OCI-LY1 (cell line): Measurements from ENCODE around the gene DDX10.

Experiments
- H2AFZ ChIP-seq: fragments of 200-600 bp; sonication (generic), shearing (Covaris generic); 2 replicates; pipeline ENCODE4 v1.6.0; 2014; ENCODE audit warnings: antibody characterized with exemption, mild to moderate bottlenecking, low read length
- H3F3A ChIP-seq: fragments of 200-600 bp; sonication (generic), shearing (Covaris generic); 2 replicates; pipeline ENCODE4 v1.6.0; 2014; ENCODE audit warnings: mild to moderate bottlenecking, antibody characterized with exemption, low read length, moderate library complexity; ENCODE audit not compliant: insufficient read depth
- H3K27ac ChIP-seq: fragments of 200-600 bp; sonication (generic); 2 replicates; pipeline ENCODE4 v1.5.1; 2014; ENCODE audit warnings: low read length, mixed run types, mild to moderate bottlenecking, low read depth; ENCODE audit not compliant: poor library complexity, severe bottlenecking
- H3K27me3 ChIP-seq: fragments of 200-600 bp; sonication (generic); 2 replicates; pipeline ENCODE4 v1.6.0; 2014; ENCODE audit warnings: antibody characterized with exemption, mild to moderate bottlenecking, low read length, moderate library complexity; ENCODE audit not compliant: insufficient read depth
- H3K36me3 ChIP-seq: fragments of 200-600 bp; sonication (generic); 2 replicates; pipeline ENCODE4 v1.6.1; 2014; ENCODE audit warnings: mild to moderate bottlenecking, antibody characterized with exemption, low read length, moderate library complexity, mixed read lengths; ENCODE audit not compliant: insufficient read depth
- H3K4me1 ChIP-seq: fragments of 200-600 bp; sonication (generic); 2 replicates; pipeline ENCODE4 v1.5.1; 2014; ENCODE audit warnings: mild to moderate bottlenecking, low read length, moderate library complexity; ENCODE audit not compliant: insufficient read depth, severe bottlenecking
- H3K4me2 ChIP-seq: fragments of 200-600 bp; sonication (generic), shearing (Covaris generic); 2 replicates; pipeline ENCODE4 v1.6.1; 2014; ENCODE audit warnings: low read length
- H3K4me3 ChIP-seq: fragments of 200-600 bp; sonication (generic); 2 replicates; pipeline ENCODE4 v1.5.1; 2014; ENCODE audit warnings: low read length, low read depth, mild to moderate bottlenecking, mixed read lengths; ENCODE audit not compliant: poor library complexity, severe bottlenecking
- H3K79me2 ChIP-seq: fragments of 200-600 bp; shearing (Covaris generic); 2 replicates; pipeline ENCODE4 v1.6.1; 2016; ENCODE audit warnings: mixed run types, low read length, mixed read lengths; ENCODE audit not compliant: insufficient read depth
- H3K9ac ChIP-seq: fragments of 200-600 bp; sonication (generic), shearing (Covaris generic); 2 replicates; pipeline ENCODE4 v1.6.1; 2014; ENCODE audit warnings: mild to moderate bottlenecking, low read length, mixed read lengths
- H3K9me2 ChIP-seq: fragments of 200-600 bp; sonication (generic), shearing (Covaris generic); 2 replicates; pipeline ENCODE4 v1.6.1; 2014; ENCODE audit warnings: low read depth, mild to moderate bottlenecking, low read length, mixed read lengths
- H3K9me3 ChIP-seq: fragments of 200-600 bp; shearing (Covaris generic); 2 replicates; pipeline ENCODE4 v1.6.1; 2014; ENCODE audit warnings: low read length, mixed read lengths
- H4K20me1 ChIP-seq: fragments of 200-600 bp; sonication (generic), shearing (Covaris generic); 2 replicates; pipeline ENCODE4 v1.6.0; 2016; ENCODE audit warnings: mild to moderate bottlenecking, low read length; ENCODE audit not compliant: insufficient read depth
- CTCF ChIP-seq: fragments of 200-600 bp; sonication (generic), shearing (Covaris generic); IDR thresholded peaks from 2 replicates; pipeline ENCODE4 v1.5.1; 2017; ENCODE audit warnings: mild to moderate bottlenecking, antibody characterized with exemption, low read length, moderate library complexity, mixed read lengths
- EZH2 ChIP-seq: fragments of 200-600 bp; sonication (generic), shearing (Covaris generic); IDR thresholded peaks from 2 replicates; pipeline ENCODE4 v1.8.0; 2017; ENCODE audit warnings: borderline replicate concordance, mixed run types, mild to moderate bottlenecking, antibody characterized with exemption, low read length, moderate library complexity, mixed read lengths

DDX10 gene

GRCh38 chr11:108877178-108877577, 212.3 kb downstream of the DDX10 start:
- H3K27me3 ChIP-seq = no peaks in the 10 kb centered on the region
- H3K9ac ChIP-seq = no peak overlapping the region
- H3K9me2 ChIP-seq = no peaks in the 10 kb centered on the region
- no peaks in the 10 kb centered on the region; the same call in 1 of the 2 replicates for H3F3A ChIP-seq
- TF ChIP-seq EZH2 (no peak), CTCF (no peak)
- no peak overlapping the region for H3K27ac ChIP-seq
- no peak overlapping the region for H3K4me3 ChIP-seq
- no peaks in the 10 kb centered on the region for H4K20me1 ChIP-seq
- H3K79me2 ChIP-seq = no peaks in the 10 kb centered on the region
- no peaks in the 10 kb centered on the region for H3K9me3 ChIP-seq
- no peak overlapping the region for H3K4me2 ChIP-seq
- H3K36me3 ChIP-seq = no peaks in the 10 kb centered on the region
- no peaks in the 10 kb centered on the region for H3K4me1 ChIP-seq
- H2AFZ ChIP-seq = no peak overlapping the region

GRCh38 chr11:108880510-108880909, 215.6 kb downstream of the DDX10 start:
- no peaks in the 10 kb centered on the region for H4K20me1 ChIP-seq

GRCh38 chr11:108881131-108881530, 216.3 kb downstream of the DDX10 start:
- no peaks in the 10 kb centered on the region for H3K9me3 ChIP-seq
- no peak overlapping the region for H3K4me2 ChIP-seq
- TF ChIP-seq EZH2 (no peak), CTCF (no peak)

More at GRCh38 chr11:108880510-108880909, 215.6 kb downstream of the DDX10 start:
- TF ChIP-seq CTCF = no peak
- no peak for TF ChIP-seq EZH2
- no peak overlapping the region for H2AFZ ChIP-seq
- H3K27ac ChIP-seq = no peak overlapping the region
- no peak overlapping the region for H3K4me2 ChIP-seq
- no peaks in the 10 kb centered on the region for H3K9me2 ChIP-seq
- H3K9ac ChIP-seq = no peak overlapping the region
- H3K4me3 ChIP-seq = no peak overlapping the region
- H3K36me3 ChIP-seq = no peaks in the 10 kb centered on the region
- no peaks in the 10 kb centered on the region for H3K27me3 ChIP-seq
- no peaks in the 10 kb centered on the region for H3K4me1 ChIP-seq
- H3K79me2 ChIP-seq = no peaks in the 10 kb centered on the region
- H3K9me3 ChIP-seq = no peaks in the 10 kb centered on the region
- no peaks in the 10 kb centered on the region; the same call in 1 of the 2 replicates for H3F3A ChIP-seq

More at GRCh38 chr11:108881131-108881530, 216.3 kb downstream of the DDX10 start:
- no peak overlapping the region for H3K9ac ChIP-seq
- no peaks in the 10 kb centered on the region for H3K36me3 ChIP-seq
- H3K79me2 ChIP-seq = no peaks in the 10 kb centered on the region
- H4K20me1 ChIP-seq = no peaks in the 10 kb centered on the region
- no peaks in the 10 kb centered on the region for H3K9me2 ChIP-seq
- H3F3A ChIP-seq = no peaks in the 10 kb centered on the region; the same call in 1 of the 2 replicates
- H3K4me1 ChIP-seq = no peaks in the 10 kb centered on the region
- H3K4me3 ChIP-seq = no peak overlapping the region
- H3K27ac ChIP-seq = no peak overlapping the region
- H2AFZ ChIP-seq = no peak overlapping the region
- no peaks in the 10 kb centered on the region for H3K27me3 ChIP-seq
